ENCODE data around the gene POLR2I.

POLR2I gene

GRCh38 chr19:36064826-36065225 is 49.8 kb downstream of the POLR2I start:
- Histone ChIP-seq H3K4me1 (ENCODE audit: control extremely low read depth in 1 of 4, control insufficient read depth in 4 of 4, insufficient read depth in 4 of 4, low read length in 3 of 4) (no peaks in the 10 kb centered on the region), H3K9me3 (ENCODE audit: control extremely low read depth in 1 of 5, control insufficient read depth in 4 of 5, insufficient read depth in 2 of 5, low read depth in 1 of 5, low read length in 4 of 5) (no peaks in the 10 kb centered on the region), H3K36me3 (ENCODE audit: control insufficient read depth in 4 of 4, insufficient read depth in 4 of 4, low read length in 3 of 4) (peaks cover 5 to 68% (median 34%) of the 10 kb centered on the region in 4 experiments), H3K27me3 (replicated peaks in 2 of 5; ENCODE audit: control insufficient read depth in 4 of 5, insufficient read depth in 5 of 5, low read length in 4 of 5) (no peaks in the 10 kb centered on the region), H3K27ac (ENCODE audit: insufficient read depth in 1 of 2, low read depth in 1 of 2, low read length in 2 of 2, poor library complexity in 1 of 2, severe bottlenecking in 2 of 2) (no peak overlapping the region), H3K4me3 (ENCODE audit: control insufficient read depth in 1 of 7, extremely low read depth in 1 of 7, insufficient read depth in 4 of 7, low read depth in 2 of 7, low read length in 6 of 7) (no peak overlapping the region)
- ChIA-PET CTCF (interaction anchor here (0.6 kb wide), 1 partner anchor 68 kb away, joined by 3 read pairs; no protein-coding TSS in a partner anchor), POLR2A (no interaction called here)
- no peak for DNase-seq
- WGBS (ENCODE audit: insufficient coverage), result 89% methylated on average over 6 of the region's 8 CpGs

Data from common myeloid progenitor, CD34-positive (primary cell).